Caco-2 (cell line): ENCODE results near the gene ASL. TPM values are rescaled to one million over a fixed set of nuclear protein-coding genes. Genes with fewer than 3 reads are reported as not detected.
A peak's percentile ranks its signal among the peaks of the same experiment; 100 is the strongest.

Experiments
- BruUV-seq: library from RNA; stranded (reverse); fragments of 400-500 nt; replicated peaks from 2 replicates; lab custom pipeline; 2021; lab: Mats Ljungman, UMichigan
- CTCF ChIA-PET: fragments of 300-600 bp; sonication (Branson Sonifier 250); formaldehyde crosslinking; loops from one replicate; lab custom pipeline; 2022; ENCODE audit warnings: antibody characterized with exemption; lab: Charles Lee
- POLR2A ChIA-PET: fragments of 300-600 bp; sonication (Branson Sonifier 250); formaldehyde crosslinking; loops from one replicate; lab custom pipeline; 2022; ENCODE audit warnings: antibody characterized with exemption; lab: Charles Lee
- DNase-seq, 2 experiments: peaks; one replicate each; pipeline versions ENCODE4 v3.0.0 to v3.0.0-alpha.2; 2020 to 2022
- H3K27me3 ChIP-seq: replicated peaks from 2 replicates; pipeline ENCODE4 v1.6.0; 2011; ENCODE audit warnings: low read length; ENCODE audit not compliant: control insufficient read depth, insufficient read depth
- H3K36me3 ChIP-seq: 2 replicates; pipeline ENCODE4 v1.5.1; 2011; ENCODE audit warnings: low read length; ENCODE audit not compliant: control insufficient read depth, insufficient read depth
- H3K4me1 ChIP-seq: fragments of 250-450 bp; sonication (Bioruptor Pico); 2 replicates; pipeline ENCODE4 v1.5.1; 2020; ENCODE audit warnings: mild to moderate bottlenecking
- H3K4me3 ChIP-seq: 2 replicates; pipeline ENCODE4 v1.5.1; 2011; ENCODE audit warnings: low read depth, mild to moderate bottlenecking, control low read depth, low read length
- H3K9me3 ChIP-seq: fragments of 250-450 bp; sonication (Bioruptor Pico); 2 replicates; pipeline ENCODE4 v1.5.1; 2020; ENCODE audit warnings: mild to moderate bottlenecking, moderate library complexity
- H3K27ac Mint-ChIP-seq: one replicate; pipeline ENCODE4 v1.8.0; 2022; ENCODE audit warnings: mixed read lengths; ENCODE audit not compliant: unreplicated experiment
- H3K27me3 Mint-ChIP-seq: one replicate; pipeline ENCODE4 v1.8.0; 2022; ENCODE audit warnings: mixed read lengths; ENCODE audit not compliant: insufficient read depth, unreplicated experiment
- H3K36me3 Mint-ChIP-seq: one replicate; pipeline ENCODE4 v1.8.0; 2022; ENCODE audit warnings: mild to moderate bottlenecking, mixed read lengths; ENCODE audit not compliant: insufficient read depth, unreplicated experiment
- H3K4me1 Mint-ChIP-seq: one replicate; pipeline ENCODE4 v1.8.0; 2022; ENCODE audit warnings: low read depth, mixed read lengths; ENCODE audit not compliant: unreplicated experiment
- H3K4me3 Mint-ChIP-seq: one replicate; pipeline ENCODE4 v1.8.0; 2022; ENCODE audit warnings: mild to moderate bottlenecking, moderate library complexity, mixed read lengths; ENCODE audit not compliant: unreplicated experiment
- H3K9me3 Mint-ChIP-seq: one replicate; pipeline ENCODE4 v1.8.0; 2022; ENCODE audit warnings: mixed read lengths; ENCODE audit not compliant: unreplicated experiment
- intact Hi-C: fragments of 100-400 bp; cut with micrococcal nuclease; formaldehyde crosslinking; loops from one replicate; pipeline ENCODE4 v1.10.0; 2022; ENCODE audit not compliant: unreplicated experiment
- total RNA-seq: library from RNA; stranded (reverse); gene quantifications from 2 replicates; pipeline ENCODE4 v1.2.3, GENCODE V29; 2022
- TF ChIP-seq, protein P1 (sequence below), 2 experiments: fragments of 200-600 bp in 1 of 2; IDR thresholded peaks; 1 replicate in 1 of 2; 2 replicates in 1 of 2; pipeline versions ENCODE4 v1.5.1 to v1.8.0; 2011 to 2022; ENCODE audit warnings: antibody characterized with exemption in 1 of 2, control low read depth in 1 of 2, inconsistent platforms in 1 of 2, low read depth in 1 of 2, low read length in 1 of 2, mild to moderate bottlenecking in 1 of 2, moderate library complexity in 1 of 2; ENCODE audit not compliant: insufficient read depth in 1 of 2, severe bottlenecking in 1 of 2, unreplicated experiment in 1 of 2

The ASL gene
- total RNA-seq, 1 experiment from 2014 or later, result 54.9 TPM

DNA sequence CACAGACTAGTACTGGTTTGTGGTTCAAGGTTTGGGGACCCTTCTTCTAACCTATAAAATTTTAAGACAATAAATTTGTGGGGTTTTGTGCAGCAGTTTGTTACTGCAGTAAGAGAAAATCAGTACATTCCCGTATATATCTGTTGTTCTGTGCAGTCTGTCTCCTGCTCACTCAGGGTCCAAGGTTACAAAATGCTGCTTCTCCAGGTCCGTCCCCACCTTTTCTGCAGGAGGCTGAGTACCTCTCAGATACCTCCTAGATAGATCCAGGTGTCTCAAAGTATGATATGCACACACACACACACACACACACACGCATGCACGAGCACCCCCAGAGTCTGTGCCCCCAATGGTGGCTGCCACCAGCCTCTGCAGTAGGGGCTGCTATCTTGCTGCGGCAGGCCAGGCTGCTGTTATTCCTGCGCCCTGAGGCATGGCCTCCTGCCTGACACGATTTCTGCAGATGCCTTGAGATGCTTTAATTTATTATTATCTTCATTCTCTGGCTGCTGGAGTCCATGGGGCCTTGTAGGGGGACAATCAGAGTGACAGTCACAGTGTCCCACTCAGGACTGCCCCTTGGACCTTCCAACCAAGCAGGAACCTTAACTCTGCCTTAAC lies 25.2 kb upstream of the ASL start:
- no peak overlapping the region for H3K4me3 ChIP-seq
- no peaks in the 10 kb centered on the region for H3K4me1 Mint-ChIP-seq
- H3K4me3 Mint-ChIP-seq, result no peak overlapping the region
- CTCF ChIA-PET, result interaction anchor here (1.0 kb wide), 1 partner anchor 20 kb away, joined by 8 read pairs; no protein-coding TSS in a partner anchor
- no peaks in the 10 kb centered on the region for H3K36me3 Mint-ChIP-seq
- no peaks in the 10 kb centered on the region for H3K36me3 ChIP-seq
- no peaks in the 10 kb centered on the region for H3K4me1 ChIP-seq
- H3K27me3 Mint-ChIP-seq, result no peaks in the 10 kb centered on the region
- no peaks in the 10 kb centered on the region for H3K9me3 ChIP-seq
- intact Hi-C loops, result no loop called here
- H3K27me3 ChIP-seq, result no peaks in the 10 kb centered on the region
- no peak for DNase-seq
- BruUV-seq, result no TSS peak
- POLR2A ChIA-PET, result interaction anchor here (0.6 kb wide), 1 partner anchor 470 kb away, joined by 4 read pairs; no protein-coding TSS in a partner anchor
- no peaks in the 10 kb centered on the region for H3K9me3 Mint-ChIP-seq
- H3K27ac Mint-ChIP-seq, result no peak overlapping the region
- TF ChIP-seq, protein P1, sequence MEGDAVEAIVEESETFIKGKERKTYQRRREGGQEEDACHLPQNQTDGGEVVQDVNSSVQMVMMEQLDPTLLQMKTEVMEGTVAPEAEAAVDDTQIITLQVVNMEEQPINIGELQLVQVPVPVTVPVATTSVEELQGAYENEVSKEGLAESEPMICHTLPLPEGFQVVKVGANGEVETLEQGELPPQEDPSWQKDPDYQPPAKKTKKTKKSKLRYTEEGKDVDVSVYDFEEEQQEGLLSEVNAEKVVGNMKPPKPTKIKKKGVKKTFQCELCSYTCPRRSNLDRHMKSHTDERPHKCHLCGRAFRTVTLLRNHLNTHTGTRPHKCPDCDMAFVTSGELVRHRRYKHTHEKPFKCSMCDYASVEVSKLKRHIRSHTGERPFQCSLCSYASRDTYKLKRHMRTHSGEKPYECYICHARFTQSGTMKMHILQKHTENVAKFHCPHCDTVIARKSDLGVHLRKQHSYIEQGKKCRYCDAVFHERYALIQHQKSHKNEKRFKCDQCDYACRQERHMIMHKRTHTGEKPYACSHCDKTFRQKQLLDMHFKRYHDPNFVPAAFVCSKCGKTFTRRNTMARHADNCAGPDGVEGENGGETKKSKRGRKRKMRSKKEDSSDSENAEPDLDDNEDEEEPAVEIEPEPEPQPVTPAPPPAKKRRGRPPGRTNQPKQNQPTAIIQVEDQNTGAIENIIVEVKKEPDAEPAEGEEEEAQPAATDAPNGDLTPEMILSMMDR (IDR thresholded peaks at IDR 0.05; ENCODE audit: insufficient read depth in 1 of 2, low read depth in 1 of 2, low read length in 1 of 2, severe bottlenecking in 1 of 2, unreplicated experiment in 1 of 2), result no peak

DNA sequence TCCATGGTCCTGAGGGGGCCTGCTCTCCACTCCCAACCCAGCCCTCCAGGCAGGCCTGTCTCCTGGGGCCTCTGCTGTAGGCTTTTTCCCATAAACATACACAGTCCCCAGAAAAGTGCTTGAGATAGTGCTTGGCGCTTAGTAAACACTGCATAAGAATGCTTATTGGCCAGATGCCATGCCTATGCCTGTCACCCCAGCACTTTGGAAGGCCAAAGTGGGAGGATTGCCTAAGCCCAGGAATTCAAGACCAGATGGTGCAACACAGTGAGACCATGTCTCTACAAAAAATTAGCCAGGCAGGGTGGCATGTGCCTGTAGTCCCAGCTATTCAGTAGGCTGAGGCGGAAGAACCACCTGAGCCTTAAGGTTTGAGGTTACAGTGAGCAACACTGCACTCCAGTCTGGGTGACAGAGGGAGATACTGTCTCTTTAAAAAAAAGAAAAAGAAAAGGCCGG lies 24.6 kb upstream of the ASL start:
- TF ChIP-seq, protein P1 (IDR thresholded peaks at IDR 0.05; ENCODE audit: insufficient read depth in 1 of 2, low read depth in 1 of 2, low read length in 1 of 2, severe bottlenecking in 1 of 2, unreplicated experiment in 1 of 2), result no peak
- Histone ChIP-seq H3K4me3 (no peak overlapping the region), H3K4me1 (no peaks in the 10 kb centered on the region), H3K36me3 (no peaks in the 10 kb centered on the region), H3K27me3 (no peaks in the 10 kb centered on the region), H3K9me3 (no peaks in the 10 kb centered on the region)
- H3K27me3 Mint-ChIP-seq, result no peaks in the 10 kb centered on the region
- no peak overlapping the region for H3K4me3 Mint-ChIP-seq
- intact Hi-C loops, result no loop called here
- DNase-seq, result peak; percentile 34 to 42
- CTCF ChIA-PET, result interaction anchor here (0.6 kb wide), 1 partner anchor 514 kb away, joined by 4 read pairs; no protein-coding TSS in a partner anchor
- no peaks in the 10 kb centered on the region for H3K36me3 Mint-ChIP-seq
- H3K27ac Mint-ChIP-seq, result no peak overlapping the region
- POLR2A ChIA-PET, result interaction anchor here (0.6 kb wide), 2 partner anchors 63 to 469 kb away, joined by 4 to 5 read pairs; no protein-coding TSS in a partner anchor
- BruUV-seq, result no TSS peak
- H3K4me1 Mint-ChIP-seq, result no peaks in the 10 kb centered on the region
- H3K9me3 Mint-ChIP-seq, result no peaks in the 10 kb centered on the region

DNA sequence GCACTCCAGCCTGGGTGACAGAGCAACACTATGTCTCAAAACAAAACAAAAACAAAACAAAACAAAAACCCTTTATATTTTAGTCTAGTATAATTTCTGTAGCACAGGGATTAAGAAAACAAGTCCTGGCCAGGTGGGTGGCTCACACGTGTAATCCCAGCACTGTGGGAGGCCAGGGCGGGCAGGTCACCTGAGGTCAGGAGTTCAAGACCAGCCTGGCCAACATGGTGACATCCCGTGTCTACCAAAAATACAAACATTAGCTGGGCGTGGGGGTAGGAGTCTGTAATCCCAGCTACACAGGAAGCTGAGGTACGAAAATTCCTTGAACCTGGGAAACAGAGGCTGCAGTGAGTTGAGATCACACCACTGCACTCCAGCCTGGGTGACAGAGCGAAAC lies 23.2 kb upstream of the ASL start:
- Mint-ChIP-seq H3K27me3 (no peaks in the 10 kb centered on the region), H3K36me3 (no peaks in the 10 kb centered on the region), H3K4me3 (no peak overlapping the region), H3K4me1 (no peaks in the 10 kb centered on the region), H3K9me3 (no peaks in the 10 kb centered on the region), H3K27ac (no peak overlapping the region)
- no peaks in the 10 kb centered on the region for H3K27me3 ChIP-seq
- TF ChIP-seq, protein P1 (IDR thresholded peaks at IDR 0.05; ENCODE audit: insufficient read depth in 1 of 2, low read depth in 1 of 2, low read length in 1 of 2, severe bottlenecking in 1 of 2, unreplicated experiment in 1 of 2), result no peak
- BruUV-seq, result no TSS peak
- H3K36me3 ChIP-seq, result no peaks in the 10 kb centered on the region
- no peak for DNase-seq
- H3K4me1 ChIP-seq, result no peaks in the 10 kb centered on the region
- H3K4me3 ChIP-seq, result no peak overlapping the region
- no peaks in the 10 kb centered on the region for H3K9me3 ChIP-seq
- intact Hi-C loops, result no loop called here
- ChIA-PET POLR2A (no interaction called here), CTCF (interaction anchor here (0.9 to 1.0 kb wide), 2 partner anchors 23 to 38 kb away, joined by 3 read pairs; no protein-coding TSS in a partner anchor)
